KG1 (cell line): ENCODE data around the gene MARCHF4.

Experiments
- DNase-seq: peaks from one replicate; lab custom pipeline; 2025; lab: John Stamatoyannopoulos, UW

MARCHF4 gene, protein sequence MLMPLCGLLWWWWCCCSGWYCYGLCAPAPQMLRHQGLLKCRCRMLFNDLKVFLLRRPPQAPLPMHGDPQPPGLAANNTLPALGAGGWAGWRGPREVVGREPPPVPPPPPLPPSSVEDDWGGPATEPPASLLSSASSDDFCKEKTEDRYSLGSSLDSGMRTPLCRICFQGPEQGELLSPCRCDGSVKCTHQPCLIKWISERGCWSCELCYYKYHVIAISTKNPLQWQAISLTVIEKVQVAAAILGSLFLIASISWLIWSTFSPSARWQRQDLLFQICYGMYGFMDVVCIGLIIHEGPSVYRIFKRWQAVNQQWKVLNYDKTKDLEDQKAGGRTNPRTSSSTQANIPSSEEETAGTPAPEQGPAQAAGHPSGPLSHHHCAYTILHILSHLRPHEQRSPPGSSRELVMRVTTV

DNA sequence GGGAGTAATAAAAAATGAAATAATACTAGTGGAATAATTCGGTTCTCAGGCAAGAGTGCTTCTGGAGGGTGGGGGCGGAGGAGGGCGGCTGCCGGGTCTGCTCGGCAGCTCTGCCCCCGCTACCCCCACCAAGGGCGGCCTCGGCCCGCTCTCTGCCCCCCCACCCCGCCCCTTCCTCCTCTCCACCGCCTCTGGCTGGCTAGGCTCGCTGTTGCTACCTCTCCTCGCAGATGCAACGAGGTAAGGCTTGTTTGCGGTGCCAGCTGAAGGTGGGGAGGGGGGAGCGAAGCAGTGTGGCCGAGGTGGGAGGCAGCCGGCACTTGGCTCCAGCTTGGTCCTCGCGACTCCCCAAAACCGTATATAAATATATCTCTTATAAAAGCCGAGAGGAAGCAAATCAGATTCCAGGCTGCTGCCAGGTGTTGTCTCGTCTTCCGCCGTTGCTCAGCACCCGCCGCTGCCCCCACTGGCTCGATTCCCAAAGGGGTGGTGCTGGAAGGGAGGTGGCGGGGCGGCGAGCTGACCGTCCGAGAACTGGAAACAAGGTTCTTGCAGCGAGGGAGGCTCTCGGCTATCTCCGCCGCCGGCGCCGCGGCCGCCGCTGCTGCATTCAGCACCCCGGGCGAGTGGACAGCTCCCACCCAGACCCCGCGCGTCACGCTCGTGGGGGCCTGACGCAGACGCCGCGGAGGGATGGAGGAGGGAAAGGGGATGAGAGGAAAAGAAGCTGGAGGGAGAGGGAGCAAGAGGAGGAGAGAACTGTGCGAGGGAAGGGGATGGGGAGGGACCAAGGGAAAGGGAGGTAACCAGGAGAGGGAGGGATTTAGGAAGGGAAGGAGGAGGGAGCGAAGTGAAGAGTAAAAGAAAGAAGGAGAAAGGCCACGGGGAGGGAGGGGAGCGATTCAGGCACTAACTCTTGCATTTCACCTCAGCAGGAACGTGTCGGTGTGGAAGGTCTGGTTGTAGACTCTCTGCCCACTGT lies at the start of gene MARCHF4:
Gene MARCHF4 (minus strand): TSS at position 763 of the 982 bp plus-strand sequence. CDS start 2,223 bp downstream, outside the sequence.
- no peak for DNase-seq

DNA sequence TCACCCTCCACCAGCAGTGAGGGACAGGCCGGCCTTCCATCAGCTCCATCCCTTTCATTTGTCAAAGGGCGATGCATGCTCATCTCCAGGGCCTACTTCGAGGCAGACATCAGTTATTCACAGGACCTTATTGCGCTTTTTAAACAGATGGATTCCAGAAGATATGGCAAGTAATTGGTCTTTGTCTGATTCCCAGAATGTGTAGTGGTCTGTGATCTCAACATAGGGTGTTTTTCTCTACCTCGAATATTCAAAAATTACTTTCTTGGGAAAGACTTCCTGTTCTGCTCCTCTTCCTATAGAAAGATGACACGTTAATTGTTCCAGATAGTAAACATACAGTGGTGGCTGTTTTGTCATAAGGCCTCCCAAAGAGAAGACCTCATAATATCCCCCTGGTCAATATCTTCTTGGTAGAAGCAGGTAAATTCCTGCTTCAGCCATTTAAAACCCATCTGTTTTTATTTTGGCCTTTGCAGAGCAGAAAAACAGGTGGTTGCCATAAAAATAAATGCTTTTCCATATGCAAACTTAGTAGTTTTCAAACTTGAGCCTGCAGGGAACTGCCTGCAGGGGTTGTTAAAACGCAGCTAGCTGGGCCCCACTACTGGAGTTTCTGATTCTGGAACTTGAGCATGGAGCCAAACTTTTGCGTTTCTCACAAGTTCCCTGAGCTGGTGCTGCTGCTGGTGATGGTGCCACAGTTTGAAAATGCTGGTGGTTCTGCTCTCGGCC lies 48.3 kb upstream of the MARCHF4 start:
- no peak for DNase-seq

DNA sequence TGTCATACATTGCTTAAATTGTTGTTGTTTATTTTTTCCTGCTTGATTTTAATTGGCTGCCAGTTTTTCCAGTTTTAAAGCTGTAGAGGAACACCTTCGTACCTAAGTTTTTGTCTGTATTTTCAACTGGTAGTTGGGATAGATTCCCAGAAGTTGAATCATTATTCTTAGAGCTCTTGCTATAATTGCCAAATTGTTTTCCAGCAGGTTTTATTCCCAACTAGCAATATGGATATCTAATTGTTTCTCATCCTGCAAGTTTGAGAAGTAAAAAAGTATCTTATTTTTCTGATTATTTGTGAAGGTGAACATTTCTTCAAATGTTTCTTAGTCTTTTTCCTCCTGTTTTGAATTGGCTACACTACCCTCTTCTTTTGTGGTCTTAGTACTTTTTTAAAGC lies 46.7 kb upstream of the MARCHF4 start:
- DNase-seq = no peak

DNA sequence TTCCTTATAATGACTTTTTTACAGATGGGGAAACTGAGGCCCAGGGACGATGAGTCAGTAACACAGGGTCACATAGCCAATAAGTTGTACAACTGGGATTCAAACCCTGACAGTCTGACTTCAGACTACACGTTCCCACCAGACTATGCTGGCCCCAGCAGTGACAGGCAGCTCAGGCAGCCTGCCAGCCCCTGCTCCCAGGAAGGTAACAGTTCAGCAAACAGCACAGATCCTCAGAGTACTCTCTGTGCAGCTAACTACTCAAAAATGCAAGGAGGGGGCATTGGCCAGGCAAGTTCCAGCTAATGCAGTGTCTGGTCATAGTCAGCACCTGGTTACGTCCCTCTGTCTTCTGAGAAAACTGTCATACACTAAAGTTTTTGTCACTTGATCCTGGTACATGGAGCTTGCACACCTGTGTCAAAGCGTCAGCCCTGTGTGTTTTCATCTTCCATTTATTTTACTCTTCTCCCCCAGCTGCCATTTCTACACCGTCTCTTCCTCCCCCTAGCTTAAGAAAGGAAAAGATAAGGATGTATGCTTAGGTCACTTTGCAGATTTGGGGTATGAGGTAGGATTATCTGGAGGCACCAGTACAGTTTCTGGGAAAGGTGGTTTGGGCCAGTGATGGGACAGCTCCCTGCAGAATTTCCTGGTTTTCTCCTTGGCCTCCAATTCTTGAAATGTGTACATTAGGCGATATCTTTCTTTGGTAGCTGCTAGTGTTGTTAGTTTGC lies 44.5 kb upstream of the MARCHF4 start:
- no peak for DNase-seq

DNA sequence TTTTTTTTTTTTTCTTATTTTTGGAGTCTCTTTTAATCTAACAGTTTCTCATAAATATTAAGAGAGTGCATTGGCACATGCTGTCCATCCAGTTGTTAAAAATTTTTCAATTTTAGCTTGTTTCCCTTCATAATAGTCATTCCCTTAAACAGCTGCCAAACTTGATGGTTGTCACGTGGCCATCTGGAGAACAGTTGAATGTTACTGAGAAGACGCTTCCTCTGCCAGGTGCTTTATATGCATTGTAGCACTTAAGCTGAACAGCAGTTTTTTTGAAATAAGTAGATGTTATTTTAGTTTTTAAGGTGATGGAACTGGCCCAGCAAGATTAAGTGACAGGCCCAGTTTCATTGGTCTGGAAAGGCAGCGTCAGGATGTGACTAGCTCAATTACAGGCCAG lies 43.3 kb upstream of the MARCHF4 start:
- no peak for DNase-seq

DNA sequence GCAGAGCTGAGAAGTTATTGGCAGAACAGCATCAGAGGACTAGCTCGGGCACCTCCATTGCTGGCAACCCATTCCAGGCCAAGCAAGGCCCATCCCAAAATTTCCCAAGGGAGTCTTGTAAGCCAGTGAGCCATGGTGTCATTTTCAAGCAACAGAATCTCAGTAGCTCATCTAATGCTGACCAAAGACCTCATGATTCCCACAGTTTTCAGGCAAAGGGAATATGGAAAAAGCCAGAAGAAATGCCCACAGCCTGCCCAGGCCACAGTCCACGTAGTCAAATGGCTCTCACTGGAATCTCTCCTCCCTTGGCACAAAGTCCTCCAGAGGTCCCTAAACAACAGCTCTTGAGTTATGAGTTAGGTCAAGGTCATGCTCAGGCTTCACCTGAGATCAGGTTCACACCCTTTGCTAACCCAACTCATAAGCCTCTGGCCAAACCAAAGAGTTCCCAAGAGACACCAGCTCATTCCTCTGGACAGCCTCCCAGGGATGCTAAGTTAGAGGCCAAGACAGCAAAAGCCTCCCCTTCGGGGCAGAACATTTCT lies 42.6 kb upstream of the MARCHF4 start:
- no peak for DNase-seq

DNA sequence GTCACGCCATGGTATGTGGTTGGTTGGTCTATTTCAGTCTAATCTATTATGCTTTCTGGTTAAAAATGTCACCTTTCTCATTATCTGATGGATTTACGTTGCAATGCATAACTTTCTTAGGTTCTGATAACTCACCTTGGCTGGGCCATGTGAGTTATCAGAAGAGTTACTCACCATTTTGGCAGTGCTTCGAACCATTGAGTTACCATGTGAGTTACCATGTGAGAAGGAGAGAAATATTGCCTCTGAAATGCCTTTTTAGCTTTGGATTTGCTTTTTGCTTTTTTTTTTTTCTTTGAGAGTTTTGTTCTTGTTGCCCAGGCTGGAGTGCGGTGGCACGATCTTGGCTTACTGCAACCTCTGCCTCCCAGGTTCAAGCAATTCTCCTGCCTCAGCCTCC lies 41.6 kb upstream of the MARCHF4 start:
- no peak for DNase-seq

DNA sequence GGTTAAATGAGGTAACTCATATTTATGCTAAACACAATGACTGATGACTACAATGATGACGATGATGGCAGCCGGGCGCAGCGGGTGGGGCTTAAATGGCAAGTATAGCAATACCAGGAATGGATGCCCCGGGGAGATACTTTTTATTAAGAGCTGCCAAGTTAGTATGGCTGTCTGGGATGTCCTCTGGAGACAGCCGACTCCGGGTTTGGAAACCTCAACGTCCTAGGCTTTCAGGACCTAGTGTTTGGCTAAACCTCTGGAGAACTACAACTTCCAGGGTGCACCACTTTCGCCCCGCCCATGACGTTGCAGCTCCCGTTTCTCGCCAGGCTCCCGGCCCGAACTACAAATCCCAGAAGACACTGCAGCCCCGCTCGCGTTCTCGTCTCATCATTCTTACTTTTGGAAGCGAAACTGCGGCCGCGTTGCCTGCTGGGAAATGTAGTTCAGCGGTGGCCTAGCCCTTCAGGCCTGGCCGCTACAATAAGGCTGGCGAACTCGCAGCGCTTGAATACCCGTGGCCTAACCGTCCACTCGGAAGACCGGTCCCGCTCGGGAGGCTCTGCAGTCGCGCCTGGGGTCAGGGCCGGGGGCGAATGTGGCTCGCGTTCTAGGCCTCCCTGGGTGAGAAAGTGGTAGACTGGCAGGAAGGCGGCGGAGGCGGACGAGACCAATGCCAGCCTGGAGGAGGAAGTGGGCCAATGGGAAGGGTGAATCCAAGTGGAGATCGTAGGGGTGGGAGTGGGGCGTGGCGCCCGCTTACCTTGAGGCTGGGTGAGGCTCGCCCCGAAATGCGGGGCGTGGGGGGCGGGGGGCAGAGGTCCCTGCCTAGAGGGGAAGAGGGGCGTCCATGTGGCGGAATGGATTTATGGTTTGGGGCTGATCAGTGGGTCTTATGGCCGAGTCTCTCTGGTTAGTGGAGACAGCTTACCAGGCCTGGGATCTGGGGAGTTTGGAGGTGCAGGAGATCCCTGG lies 40.0 kb upstream of the MARCHF4 start, which contains the start of gene SMARCAL1:
Gene SMARCAL1 (plus strand): TSS at position 463 of the 978 bp plus-strand sequence. CDS start 2,221 bp downstream, outside the sequence.
- peak; percentile 96 for DNase-seq

DNA sequence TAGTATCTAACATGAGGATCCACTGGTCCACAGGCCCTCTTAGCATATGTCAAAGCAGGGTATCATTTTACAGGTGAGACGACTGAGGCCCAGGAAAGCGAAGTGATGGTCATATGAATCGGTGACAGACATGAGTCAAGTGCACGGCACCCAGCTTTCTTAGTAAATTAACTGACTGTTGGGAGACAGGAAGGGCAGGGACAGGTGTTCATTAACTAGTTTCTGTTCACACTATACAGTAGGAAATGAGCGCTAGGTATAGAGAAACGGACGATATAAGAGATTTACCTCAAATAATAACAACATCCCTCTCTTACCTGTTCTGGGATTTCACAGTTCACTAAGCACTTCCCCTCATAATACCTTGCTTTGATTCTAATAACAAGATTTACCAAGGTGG lies 38.3 kb upstream of the MARCHF4 start:
- DNase-seq = no peak

DNA sequence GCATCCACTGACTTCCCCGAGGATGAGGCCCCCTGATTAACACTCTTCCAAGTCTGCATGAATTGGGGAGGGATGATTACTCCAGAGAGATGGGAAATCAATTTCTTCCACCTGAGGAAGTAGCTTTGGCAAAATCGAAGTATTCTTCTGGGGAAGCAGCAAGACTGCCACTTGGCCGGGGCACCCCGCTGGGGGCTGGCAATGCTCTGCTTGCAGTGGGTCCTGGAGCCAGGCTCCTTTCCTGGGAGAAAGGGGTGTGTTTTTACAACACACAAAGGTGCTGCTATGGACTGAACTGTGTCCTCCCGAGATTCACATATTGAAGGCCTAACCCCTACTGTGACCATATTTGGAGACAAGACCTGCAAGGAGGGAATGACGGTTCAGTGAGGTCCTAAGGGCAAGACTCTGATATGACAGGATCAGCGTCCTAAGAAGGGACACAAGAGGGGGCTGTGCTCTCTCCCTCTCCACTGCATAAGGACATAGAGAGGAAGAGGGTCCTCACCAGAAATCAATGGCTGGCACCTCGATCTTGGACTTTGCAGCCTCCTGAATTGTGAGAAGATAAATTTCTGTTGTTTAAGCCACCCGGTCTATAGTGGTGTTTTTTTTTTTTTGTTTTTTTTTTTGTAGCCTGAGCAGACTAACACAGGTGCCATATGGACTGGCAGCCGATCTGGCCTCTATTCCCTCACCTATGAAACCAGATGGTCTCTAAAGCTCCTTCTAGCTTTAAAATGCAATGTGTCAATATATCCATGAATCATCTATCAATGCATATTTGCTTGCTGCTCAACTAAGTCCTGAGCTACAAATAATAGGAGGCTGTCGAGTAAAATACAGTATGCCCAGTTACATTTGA lies 36.4 kb upstream of the MARCHF4 start:
- no peak for DNase-seq

DNA sequence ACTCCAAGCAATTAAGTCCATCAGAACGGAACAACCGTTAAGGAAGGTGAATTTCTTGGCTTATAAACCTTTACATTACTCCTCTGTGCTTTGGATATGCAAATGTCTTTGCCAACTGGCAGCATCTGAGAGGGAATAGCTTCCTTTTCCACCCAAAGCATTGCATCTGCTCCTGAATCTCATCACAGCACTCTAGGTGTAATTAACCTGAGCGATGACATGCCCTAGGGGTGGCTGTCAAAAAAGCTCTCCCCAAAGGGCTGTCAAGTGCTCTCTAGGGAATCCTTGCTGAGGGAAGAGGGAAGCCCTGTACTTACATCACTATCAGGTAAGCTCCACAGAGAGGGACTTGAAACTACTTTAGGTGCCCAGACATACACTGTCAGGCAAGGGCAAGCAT lies 34.5 kb upstream of the MARCHF4 start:
- DNase-seq = no peak

DNA sequence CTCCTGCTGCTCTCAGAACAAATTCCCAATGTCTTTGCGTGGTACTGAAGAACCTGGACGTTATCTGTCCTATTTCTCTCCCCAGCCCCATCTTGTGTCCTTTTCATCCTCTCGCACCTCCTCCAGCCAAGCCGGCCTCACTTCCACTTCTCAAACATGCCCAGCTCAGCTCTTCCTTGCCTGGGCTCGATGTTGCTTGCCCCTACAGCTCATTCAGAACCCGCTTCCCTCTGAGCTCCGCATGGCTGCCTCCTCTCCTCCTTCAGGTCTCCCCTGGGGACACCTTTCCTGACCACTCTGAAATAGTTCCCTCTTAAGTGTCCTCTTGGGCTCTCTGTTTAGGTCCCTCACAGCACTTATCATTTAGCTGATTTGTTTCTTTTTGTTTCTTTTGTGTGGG lies 33.3 kb upstream of the MARCHF4 start:
- no peak for DNase-seq

DNA sequence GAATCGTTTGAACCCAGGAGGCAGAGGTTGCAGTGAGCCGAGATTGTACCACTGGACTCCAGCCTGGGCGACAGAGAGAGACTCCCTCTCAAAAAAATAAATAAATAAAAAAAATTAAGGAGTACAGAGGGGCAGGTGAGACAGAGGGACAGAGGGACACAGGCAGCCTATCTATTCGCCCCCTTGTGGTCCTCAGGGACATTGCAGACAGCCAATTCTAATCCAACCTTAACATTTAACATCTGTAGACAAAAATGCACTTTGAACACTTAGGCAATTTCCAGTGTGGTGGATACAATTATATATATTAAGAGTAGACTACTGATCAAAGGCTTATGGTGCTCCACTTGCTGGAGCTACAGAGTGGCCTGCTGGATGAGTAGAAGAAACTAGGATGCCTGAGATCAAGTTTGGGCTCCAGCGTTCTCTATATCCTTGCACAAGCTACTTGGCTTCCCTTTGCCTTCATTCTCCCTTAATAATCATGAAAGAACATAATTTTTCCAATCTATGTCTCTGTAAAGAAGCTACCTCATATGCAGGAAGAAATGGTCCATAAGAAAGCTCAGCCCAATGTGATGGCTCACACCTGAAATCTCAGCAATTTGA lies 31.8 kb upstream of the MARCHF4 start:
- peak; percentile 9 for DNase-seq

DNA sequence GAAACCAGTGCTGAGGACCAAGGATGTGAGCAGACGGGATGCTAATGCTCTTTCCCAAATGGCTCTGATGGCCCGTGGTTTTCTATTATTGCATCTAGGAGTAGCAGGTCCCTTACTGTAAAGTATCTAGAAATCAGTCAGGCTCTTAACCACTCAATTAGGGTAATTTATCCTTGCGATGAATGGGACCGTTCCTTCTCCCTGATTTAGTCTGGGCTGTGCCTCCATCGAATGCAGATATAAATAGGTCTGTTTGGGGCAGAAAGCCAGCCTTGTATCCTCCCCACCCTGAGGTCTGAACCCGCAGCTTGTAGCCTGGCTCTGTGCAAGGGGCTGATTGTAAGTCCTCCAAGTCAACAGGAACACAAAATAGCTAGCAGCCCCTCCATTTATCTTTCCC lies 30.5 kb upstream of the MARCHF4 start:
- no peak for DNase-seq

DNA sequence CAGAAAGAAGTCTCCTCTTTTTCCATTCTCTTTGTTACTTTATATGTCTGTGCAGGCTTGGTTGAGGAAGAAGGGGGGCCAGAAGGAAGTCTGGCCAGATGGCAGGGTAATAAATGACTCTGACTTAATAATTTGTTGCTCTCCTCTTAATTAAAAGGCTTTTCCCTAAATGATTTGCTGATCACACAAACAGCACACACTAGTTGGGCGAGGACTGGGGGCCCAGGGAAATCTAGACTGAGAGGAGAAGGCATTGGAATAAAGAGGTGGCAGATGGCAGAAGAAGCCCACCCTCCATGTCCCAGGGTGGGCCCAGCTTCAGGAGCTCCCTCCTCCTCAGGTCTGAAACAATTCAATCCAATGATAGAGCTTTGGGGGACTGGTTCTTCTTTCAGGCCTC lies 27.3 kb upstream of the MARCHF4 start:
- DNase-seq = no peak

DNA sequence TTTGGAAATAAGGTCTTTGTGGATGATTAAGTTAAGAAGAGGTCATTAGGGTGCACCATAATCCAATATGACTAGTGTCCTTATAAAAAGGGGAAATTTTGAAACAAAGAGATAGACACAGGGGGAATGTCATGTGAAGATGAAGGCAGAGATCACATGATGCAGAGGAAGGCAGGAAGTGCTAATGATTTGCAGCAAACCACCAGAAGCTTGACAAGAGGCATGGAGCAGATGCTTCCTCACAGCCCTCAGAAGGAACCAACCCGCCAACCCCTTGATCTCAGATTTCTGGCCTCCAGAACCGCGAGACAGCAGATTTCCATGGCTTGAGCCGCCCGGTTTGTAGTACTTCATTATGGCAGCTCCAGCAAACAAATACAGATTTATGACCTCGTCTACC lies 22.6 kb upstream of the MARCHF4 start:
- DNase-seq = no peak

DNA sequence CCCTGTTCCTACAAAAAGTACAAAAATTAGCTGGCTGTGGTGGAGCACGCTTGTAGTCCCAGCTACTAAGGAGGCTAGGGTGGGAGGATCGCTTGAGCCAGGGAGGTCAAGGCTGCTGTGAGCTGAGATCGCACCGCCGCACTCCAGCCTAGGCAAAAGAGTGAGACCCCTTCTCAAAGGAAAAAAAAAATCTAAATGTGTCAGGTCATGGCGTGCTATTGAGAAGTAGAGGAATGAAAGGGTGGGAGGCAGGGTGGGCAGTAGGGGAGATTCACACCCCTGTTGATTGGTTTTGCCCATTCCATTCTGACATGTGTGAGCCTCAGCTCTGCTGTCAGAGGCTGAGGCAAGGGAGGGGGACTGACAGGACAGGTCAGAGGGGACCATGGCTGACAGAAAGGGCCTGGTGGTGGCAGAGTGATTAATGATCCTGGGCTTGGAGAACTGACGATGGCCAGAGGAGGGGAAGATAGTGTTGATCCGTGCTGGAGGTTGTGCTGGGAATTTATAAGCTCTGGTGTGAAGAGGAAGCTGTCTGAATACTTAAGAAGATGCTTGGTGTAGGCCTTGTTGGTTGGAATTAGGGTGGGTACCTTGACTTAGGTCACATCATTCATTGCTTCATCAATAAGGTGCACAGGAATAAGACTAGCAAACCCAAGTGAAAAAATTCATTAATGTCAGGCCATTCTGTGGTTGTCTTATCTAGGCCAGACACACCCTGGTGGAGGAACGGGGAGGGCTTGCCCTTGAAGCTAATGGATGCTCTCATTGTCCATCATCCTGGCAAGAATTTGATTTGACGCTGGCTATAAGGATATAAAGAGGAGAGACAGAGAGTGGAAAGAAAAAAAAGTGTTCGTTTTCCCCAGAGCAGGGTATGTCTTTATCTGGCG lies 20.9 kb upstream of the MARCHF4 start:
- DNase-seq = no peak
